ENCODE results near the gene KDM5B. TPM values are rescaled to one million over a fixed set of nuclear protein-coding genes. Genes with fewer than 3 reads are reported as not detected.

Gene KDM5B
- total RNA-seq, 1 donor from 2014 or later = 170 TPM

GRCh38 chr1:202711949-202712635, 96.1 kb downstream of the KDM5B start:
- DNase-seq = no peak

GRCh38 chr1:202710070-202711045, 97.9 kb downstream of the KDM5B start, which contains the start of gene SYT2:
SYT2 (minus strand) TSS chr1:202710454; CDS start chr1:202605772, 104,682 bp downstream.
- no peak for DNase-seq

GRCh38 chr1:202709276-202710041, 98.8 kb downstream of the KDM5B start:
- no peak for DNase-seq

- no peak for DNase-seq
These were observed 99.6 kb downstream of the KDM5B start for GRCh38 chr1:202708456-202709275.

- no peak for DNase-seq
These were observed 101.4 kb downstream of the KDM5B start for GRCh38 chr1:202706851-202707250.

- DNase-seq = no peak
These were observed 103.6 kb downstream of the KDM5B start for GRCh38 chr1:202704601-202705000.

GRCh38 chr1:202703191-202703590, 105.0 kb downstream of the KDM5B start:
- no peak for DNase-seq

GRCh38 chr1:202702088-202702487, 106.1 kb downstream of the KDM5B start:
- DNase-seq = no peak

GRCh38 chr1:202701200-202701599, 107.0 kb downstream of the KDM5B start:
- no peak for DNase-seq

GRCh38 chr1:202700061-202700460, 108.2 kb downstream of the KDM5B start:
- DNase-seq = no peak

- DNase-seq = no peak
These were observed 109.9 kb downstream of the KDM5B start for GRCh38 chr1:202698276-202698675.

GRCh38 chr1:202697038-202697437, 111.2 kb downstream of the KDM5B start:
- DNase-seq = no peak

GRCh38 chr1:202694314-202694713, 113.9 kb downstream of the KDM5B start:
- no peak for DNase-seq

- peak; percentile 14 for DNase-seq
These were observed 115.2 kb downstream of the KDM5B start for GRCh38 chr1:202692959-202693555.

- no peak for DNase-seq
These were observed 116.4 kb downstream of the KDM5B start for GRCh38 chr1:202691816-202692215.

- DNase-seq = no peak
These were observed 118.5 kb downstream of the KDM5B start for GRCh38 chr1:202689493-202690342.

- no peak for DNase-seq
These were observed 119.1 kb downstream of the KDM5B start for GRCh38 chr1:202689082-202689481.

- DNase-seq = no peak
These were observed 119.8 kb downstream of the KDM5B start for GRCh38 chr1:202688401-202688800.

- DNase-seq = no peak
These were observed 120.4 kb downstream of the KDM5B start for GRCh38 chr1:202687798-202688197.

GRCh38 chr1:202687370-202687769, 120.9 kb downstream of the KDM5B start:
- DNase-seq = no peak

All from skin of body (tissue), 2 donors.